ENCODE results near the gene ACY1. TPM values are rescaled to one million over a fixed set of nuclear protein-coding genes. Genes with fewer than 3 reads are reported as not detected.

Gene ACY1
- total RNA-seq, 2 experiments from 2014 or later = 4.9 TPM

GRCh38 chr3:52017586-52017985 is 34.3 kb downstream of the ACY1 start:
- Mint-ChIP-seq H3K36me3 (ENCODE audit: low read depth) (no peaks in the 10 kb centered on the region), H3K9me3 (no peaks in the 10 kb centered on the region), H3K4me3 (no peak overlapping the region), H3K27me3 (no peaks in the 10 kb centered on the region), H3K4me1 (ENCODE audit: low read depth) (no peaks in the 10 kb centered on the region), H3K27ac (no peak overlapping the region)
- H3K36me3 ChIP-seq (ENCODE audit: insufficient read depth, low read length) = no peaks in the 10 kb centered on the region
- no peaks in the 10 kb centered on the region for H3K4me1 ChIP-seq (ENCODE audit: insufficient read depth, low read length)
- H3K27ac ChIP-seq (ENCODE audit: low read depth in 1 of 2, low read length in 2 of 2) = no peak overlapping the region
- ATAC-seq (ENCODE audit: poor library complexity) (no peak), DNase-seq (no peak)
- intact Hi-C loops (cut with DNase I, micrococcal nuclease) = no loop called here
- TF ChIP-seq CTCF (IDR thresholded peaks at IDR 0.05) = no peak
- POLR2A ChIA-PET = no interaction called here
- no peak overlapping the region for H3K4me3 ChIP-seq (ENCODE audit: low read length)
- no peaks in the 10 kb centered on the region for H3K9me3 ChIP-seq (ENCODE audit: control insufficient read depth in 1 of 2, insufficient read depth in 1 of 2, low read length in 2 of 2)
- no peaks in the 10 kb centered on the region for H3K27me3 ChIP-seq (ENCODE audit: control insufficient read depth in 1 of 2, insufficient read depth in 2 of 2, low read length in 2 of 2)
- CTCF ChIA-PET = no interaction called here

- POLR2A ChIA-PET = no interaction called here
- Mint-ChIP-seq H3K4me1 (ENCODE audit: low read depth) (no peaks in the 10 kb centered on the region), H3K9me3 (no peaks in the 10 kb centered on the region), H3K4me3 (no peak overlapping the region), H3K27me3 (no peaks in the 10 kb centered on the region), H3K36me3 (ENCODE audit: low read depth) (no peaks in the 10 kb centered on the region), H3K27ac (no peak overlapping the region)
- ATAC-seq (ENCODE audit: poor library complexity) = no peak
- H3K27me3 ChIP-seq (ENCODE audit: control insufficient read depth in 1 of 2, insufficient read depth in 2 of 2, low read length in 2 of 2) = no peaks in the 10 kb centered on the region
- CTCF ChIA-PET = no interaction called here
- no peak for DNase-seq
- H3K4me3 ChIP-seq (ENCODE audit: low read length) = no peak overlapping the region
- TF ChIP-seq CTCF (IDR thresholded peaks at IDR 0.05) = no peak
- H3K27ac ChIP-seq (ENCODE audit: low read depth in 1 of 2, low read length in 2 of 2) = no peak overlapping the region
- no peaks in the 10 kb centered on the region for H3K36me3 ChIP-seq (ENCODE audit: insufficient read depth, low read length)
- H3K4me1 ChIP-seq (ENCODE audit: insufficient read depth, low read length) = no peaks in the 10 kb centered on the region
- H3K9me3 ChIP-seq (ENCODE audit: control insufficient read depth in 1 of 2, insufficient read depth in 1 of 2, low read length in 2 of 2) = no peaks in the 10 kb centered on the region
- intact Hi-C loops (cut with DNase I, micrococcal nuclease) = no loop called here
Observed at GRCh38 chr3:52018319-52019000, 35.1 kb downstream of the ACY1 start.

DNA sequence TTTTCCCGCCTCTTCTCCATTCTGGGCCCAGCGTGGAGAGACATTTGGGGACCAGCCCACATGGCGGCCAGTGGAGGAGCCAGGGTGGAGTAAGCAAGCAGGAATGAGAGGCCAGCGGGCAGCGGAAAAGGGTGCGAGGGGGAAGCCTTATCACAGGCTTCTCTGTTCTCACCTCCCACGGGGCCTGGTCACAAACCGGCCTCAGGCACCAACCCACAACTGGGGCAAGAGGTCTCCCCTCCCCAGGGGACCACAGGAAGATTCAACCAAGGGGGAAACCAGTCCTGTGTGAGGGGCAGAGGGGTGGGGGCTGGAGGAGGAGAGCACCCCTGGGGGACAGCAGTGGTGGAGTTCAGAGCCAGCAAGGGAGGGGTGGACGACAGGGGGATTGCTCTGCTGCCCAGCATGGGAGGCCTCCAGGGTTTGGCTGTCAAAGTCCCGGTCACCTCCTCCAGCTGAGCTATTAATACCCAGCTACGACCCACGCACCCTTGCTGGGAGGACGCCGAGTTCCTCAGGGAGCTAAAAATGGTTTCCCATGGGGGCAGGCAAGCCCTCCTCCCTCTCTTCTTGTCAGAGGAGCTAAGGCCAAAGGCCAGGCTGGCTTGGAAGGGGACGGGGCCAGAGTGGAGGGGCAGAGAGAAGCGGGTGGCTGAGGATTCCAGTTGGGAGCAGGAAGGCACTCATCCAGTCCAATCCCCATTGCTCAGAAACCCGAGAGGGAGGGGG is 36.2 kb downstream of the ACY1 start:
- Histone ChIP-seq H3K36me3 (ENCODE audit: insufficient read depth, low read length) (no peaks in the 10 kb centered on the region), H3K27me3 (ENCODE audit: control insufficient read depth in 1 of 2, insufficient read depth in 2 of 2, low read length in 2 of 2) (no peaks in the 10 kb centered on the region), H3K27ac (ENCODE audit: low read depth in 1 of 2, low read length in 2 of 2) (no peak overlapping the region), H3K4me3 (ENCODE audit: low read length) (no peak overlapping the region), H3K9me3 (ENCODE audit: control insufficient read depth in 1 of 2, insufficient read depth in 1 of 2, low read length in 2 of 2) (no peaks in the 10 kb centered on the region), H3K4me1 (ENCODE audit: insufficient read depth, low read length) (no peaks in the 10 kb centered on the region)
- Mint-ChIP-seq H3K4me1 (ENCODE audit: low read depth) (no peaks in the 10 kb centered on the region), H3K9me3 (no peaks in the 10 kb centered on the region), H3K27me3 (no peaks in the 10 kb centered on the region), H3K4me3 (no peak overlapping the region), H3K27ac (no peak overlapping the region), H3K36me3 (ENCODE audit: low read depth) (no peaks in the 10 kb centered on the region)
- intact Hi-C loops (cut with DNase I, micrococcal nuclease) = no loop called here
- ChIA-PET CTCF (no interaction called here), POLR2A (no interaction called here)
- DNase-seq (no peak), ATAC-seq (ENCODE audit: poor library complexity) (no peak)
- no peak for TF ChIP-seq CTCF (IDR thresholded peaks at IDR 0.05)
